ENCODE measurements around the gene ATXN1.

The ATXN1 gene

GRCh38 chr6:16533210-16533609 lies 228.1 kb downstream of the ATXN1 start:
- H3K27ac ChIP-seq (ENCODE audit: extremely low read depth, low read depth, low read length), result no peak overlapping the region
- TF ChIP-seq SCRT1 (tag by site-specific recombination; IDR thresholded peaks at IDR 0.05; ENCODE audit: borderline replicate concordance) (no peak), BCL6B (tag by site-specific recombination; IDR thresholded peaks at IDR 0.05) (peak; percentile 64)
- H3K36me3 ChIP-seq (ENCODE audit: control insufficient read depth in 2 of 2, insufficient read depth in 1 of 2, low read length in 2 of 2), result no peaks in the 10 kb centered on the region
- H3K9me3 ChIP-seq (ENCODE audit: control insufficient read depth, insufficient read depth, low read depth, low read length), result no peaks in the 10 kb centered on the region
- POLR2A ChIA-PET, result no interaction called here
- CTCF ChIA-PET, result interaction anchor here (0.5 to 0.7 kb wide), 3 partner anchors 21 to 213 kb away, joined by 3 read pairs; no protein-coding TSS in a partner anchor
- H3K4me1 ChIP-seq (ENCODE audit: control insufficient read depth, insufficient read depth, low read length), result peaks cover 2% of the 10 kb centered on the region; the same call in 1 of the 2 replicates
- no peak overlapping the region for H3K4me3 ChIP-seq (ENCODE audit: low read depth, low read length)

DNA sequence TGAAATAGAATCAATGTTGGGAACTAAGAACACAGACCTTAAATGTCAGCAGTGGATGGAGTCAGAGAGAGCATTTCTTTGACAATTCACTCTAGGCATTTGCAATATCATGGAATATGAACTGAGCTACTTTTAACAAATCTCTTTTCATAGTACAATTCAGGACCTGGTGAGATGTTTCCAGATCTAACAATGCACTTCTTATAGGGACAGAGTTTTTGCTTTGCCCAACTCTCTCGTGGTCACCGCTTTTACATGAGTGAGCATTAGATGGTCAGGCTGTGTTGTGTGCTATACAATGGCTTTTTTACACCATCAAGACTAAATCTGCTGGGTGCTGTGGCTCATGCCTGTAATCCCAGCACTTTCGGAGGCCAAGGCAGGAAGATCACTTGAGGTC lies 233.6 kb downstream of the ATXN1 start:
- TF ChIP-seq ZNF423 (tag by site-specific recombination; IDR thresholded peaks at IDR 0.05), result no peak
- TF ChIP-seq ZBTB17 (tag by site-specific recombination; IDR thresholded peaks at IDR 0.05), result no peak
- TF ChIP-seq, protein P1, sequence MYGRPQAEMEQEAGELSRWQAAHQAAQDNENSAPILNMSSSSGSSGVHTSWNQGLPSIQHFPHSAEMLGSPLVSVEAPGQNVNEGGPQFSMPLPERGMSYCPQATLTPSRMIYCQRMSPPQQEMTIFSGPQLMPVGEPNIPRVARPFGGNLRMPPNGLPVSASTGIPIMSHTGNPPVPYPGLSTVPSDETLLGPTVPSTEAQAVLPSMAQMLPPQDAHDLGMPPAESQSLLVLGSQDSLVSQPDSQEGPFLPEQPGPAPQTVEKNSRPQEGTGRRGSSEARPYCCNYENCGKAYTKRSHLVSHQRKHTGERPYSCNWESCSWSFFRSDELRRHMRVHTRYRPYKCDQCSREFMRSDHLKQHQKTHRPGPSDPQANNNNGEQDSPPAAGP (tag by site-specific recombination; IDR thresholded peaks at IDR 0.05), result no peak
- TF ChIP-seq ZNF221 (tag by site-specific recombination; IDR thresholded peaks at IDR 0.05; ENCODE audit: borderline replicate concordance), result no peak
- TF ChIP-seq ZNF521 (tag by site-specific recombination; IDR thresholded peaks at IDR 0.05), result no peak
- TF ChIP-seq ZNF768 (tag by site-specific recombination; IDR thresholded peaks at IDR 0.05), result no peak
- no peak for TF ChIP-seq ZNF211 (tag by site-specific recombination; IDR thresholded peaks at IDR 0.05; ENCODE audit: low read depth)
- TF ChIP-seq ZNF677 (tag by site-specific recombination; IDR thresholded peaks at IDR 0.05), result no peak
- TF ChIP-seq GFI1B (tag by site-specific recombination; IDR thresholded peaks at IDR 0.05), result no peak
- no peak for TF ChIP-seq ZIC2 (tag by site-specific recombination; IDR thresholded peaks at IDR 0.05)
- TF ChIP-seq IKZF3 (tag by site-specific recombination; IDR thresholded peaks at IDR 0.05), result no peak
- TF ChIP-seq GLIS2 (tag by site-specific recombination; IDR thresholded peaks at IDR 0.05), result no peak
- TF ChIP-seq, protein P2, sequence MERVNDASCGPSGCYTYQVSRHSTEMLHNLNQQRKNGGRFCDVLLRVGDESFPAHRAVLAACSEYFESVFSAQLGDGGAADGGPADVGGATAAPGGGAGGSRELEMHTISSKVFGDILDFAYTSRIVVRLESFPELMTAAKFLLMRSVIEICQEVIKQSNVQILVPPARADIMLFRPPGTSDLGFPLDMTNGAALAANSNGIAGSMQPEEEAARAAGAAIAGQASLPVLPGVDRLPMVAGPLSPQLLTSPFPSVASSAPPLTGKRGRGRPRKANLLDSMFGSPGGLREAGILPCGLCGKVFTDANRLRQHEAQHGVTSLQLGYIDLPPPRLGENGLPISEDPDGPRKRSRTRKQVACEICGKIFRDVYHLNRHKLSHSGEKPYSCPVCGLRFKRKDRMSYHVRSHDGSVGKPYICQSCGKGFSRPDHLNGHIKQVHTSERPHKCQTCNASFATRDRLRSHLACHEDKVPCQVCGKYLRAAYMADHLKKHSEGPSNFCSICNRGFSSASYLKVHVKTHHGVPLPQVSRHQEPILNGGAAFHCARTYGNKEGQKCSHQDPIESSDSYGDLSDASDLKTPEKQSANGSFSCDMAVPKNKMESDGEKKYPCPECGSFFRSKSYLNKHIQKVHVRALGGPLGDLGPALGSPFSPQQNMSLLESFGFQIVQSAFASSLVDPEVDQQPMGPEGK (tag by site-specific recombination; IDR thresholded peaks at IDR 0.05), result no peak
- TF ChIP-seq ZNF184 (tag by site-specific recombination; IDR thresholded peaks at IDR 0.05), result no peak
- TF ChIP-seq SETDB1 (IDR thresholded peaks at IDR 0.05; ENCODE audit: insufficient read length, low read length), result no peak
- no peak for TF ChIP-seq ZNF571 (tag by site-specific recombination; IDR thresholded peaks at IDR 0.05)
- no peak for TF ChIP-seq PRDM10 (tag by site-specific recombination; IDR thresholded peaks at IDR 0.05)
- no peak for TF ChIP-seq ZNF175 (tag by site-specific recombination; IDR thresholded peaks at IDR 0.05)
- POLR2A ChIA-PET, result no interaction called here

More for the DNA sequence above, 233.6 kb downstream of the ATXN1 start:
- CTCF ChIA-PET, result interaction anchor here (0.7 to 1.6 kb wide), 3 partner anchors 14 to 1860 kb away, joined by 3 to 9 read pairs (median 6); no protein-coding TSS in a partner anchor
- Histone ChIP-seq H3K4me3 (ENCODE audit: low read depth, low read length) (no peak overlapping the region), H3K36me3 (ENCODE audit: control insufficient read depth in 2 of 2, insufficient read depth in 1 of 2, low read length in 2 of 2) (peaks cover 0 to 4% of the 10 kb centered on the region in 2 experiments; a peak in 1 of 3 replicates), H3K27ac (ENCODE audit: extremely low read depth, low read depth, low read length) (no peak overlapping the region), H3K9me3 (ENCODE audit: control insufficient read depth, insufficient read depth, low read depth, low read length) (no peaks in the 10 kb centered on the region), H3K4me1 (ENCODE audit: control insufficient read depth, insufficient read depth, low read length) (no peaks in the 10 kb centered on the region)
